Smooth muscle cell (in vitro differentiated cells): Measurements from ENCODE around the gene SELENOS. TPM values are rescaled to one million over a fixed set of nuclear protein-coding genes. Genes with fewer than 3 reads are reported as not detected.

Source experiments
- DNase-seq: peaks from one replicate; lab custom pipeline; 2025; ENCODE audit not compliant: unreplicated experiment; lab: John Stamatoyannopoulos, UW
- H2AFZ ChIP-seq: fragments of 200-600 bp; sonication (generic); 2 replicates; pipeline ENCODE4 v1.6.0; 2016; ENCODE audit warnings: antibody characterized with exemption, low read depth, mild to moderate bottlenecking
- H3F3A ChIP-seq: fragments of 200-600 bp; sonication (generic); 2 replicates; pipeline ENCODE4 v1.6.0; 2017; ENCODE audit warnings: antibody characterized with exemption, low read depth
- H3K27ac ChIP-seq: fragments of 200-600 bp; sonication (generic); 2 replicates; pipeline ENCODE4 v1.5.1; 2016; ENCODE audit warnings: low read depth, mild to moderate bottlenecking
- H3K27me3 ChIP-seq: fragments of 200-600 bp; sonication (generic); 2 replicates; pipeline ENCODE4 v1.6.1; 2016; ENCODE audit warnings: low read depth, mild to moderate bottlenecking
- H3K36me3 ChIP-seq: fragments of 200-600 bp; sonication (generic); 2 replicates; pipeline ENCODE4 v1.5.1; 2016; ENCODE audit warnings: low read depth
- H3K4me1 ChIP-seq: fragments of 200-600 bp; sonication (generic); 2 replicates; pipeline ENCODE4 v1.5.1; 2016; ENCODE audit warnings: low read depth
- H3K4me2 ChIP-seq: fragments of 200-600 bp; sonication (generic); 2 replicates; pipeline ENCODE4 v1.6.0; 2016; ENCODE audit warnings: mild to moderate bottlenecking
- H3K4me3 ChIP-seq: fragments of 200-600 bp; sonication (generic); 2 replicates; pipeline ENCODE4 v1.5.1; 2016; ENCODE audit warnings: mild to moderate bottlenecking
- H3K79me2 ChIP-seq: fragments of 200-600 bp; sonication (generic); 2 replicates; pipeline ENCODE4 v1.6.0; 2016; ENCODE audit warnings: low read depth, mild to moderate bottlenecking
- H3K9ac ChIP-seq: fragments of 200-600 bp; sonication (generic); 2 replicates; pipeline ENCODE4 v1.6.0; 2016; ENCODE audit warnings: low read depth
- H3K9me3 ChIP-seq: fragments of 200-600 bp; sonication (generic); replicated peaks from 2 replicates; pipeline ENCODE4 v1.5.1; 2016; ENCODE audit warnings: low read depth
- H4K20me1 ChIP-seq: fragments of 200-600 bp; sonication (generic); 2 replicates; pipeline ENCODE4 v1.6.0; 2016; ENCODE audit warnings: low read depth
- CTCF ChIP-seq: fragments of 200-600 bp; sonication (generic); IDR thresholded peaks from 2 replicates; pipeline ENCODE4 v1.5.1; 2017; ENCODE audit warnings: borderline replicate concordance, mild to moderate bottlenecking, antibody characterized with exemption; ENCODE audit not compliant: insufficient read depth, poor library complexity, severe bottlenecking
- WGBS: methylation state at CpG from one replicate; pipeline ENCODE4 v1.1.7; 2016; ENCODE audit warnings: low lambda C conversion rate; 5-methylcytosine and 5-hydroxymethylcytosine counted together
- polyA plus RNA-seq: library from polyadenylated mRNA; unstranded; fragments of >200 nt; fragmentation: Nextera tagmentation; extraction: Ambion mirVana; gene quantifications from 2 replicates; pipeline ENCODE4 v1.2.1, GENCODE V29; 2016
- total RNA-seq: library from RNA; depleted of rRNA; stranded (reverse); fragments of >200 nt; gene quantifications from 2 replicates; pipeline ENCODE4 v1.2.3, GENCODE V29; 2014

Gene SELENOS
- total and polyA plus RNA-seq, 2 experiments from 2014 or later, result 108 to 130 TPM

- H3K36me3 ChIP-seq, result no peaks in the 10 kb centered on the region
- H3K4me3 ChIP-seq, result peak overlapping the region; percentile 82
- H3K4me1 ChIP-seq, result peaks cover 19% of the 10 kb centered on the region
- H3K79me2 ChIP-seq, result peaks cover 42% of the 10 kb centered on the region
- no peaks in the 10 kb centered on the region for H3K9me3 ChIP-seq
- WGBS, result 9% methylated on average over 20 of the region's 20 CpGs
- H3K4me2 ChIP-seq, result peak overlapping the region; percentile 93
- peak overlapping the region; percentile 94 for H2AFZ ChIP-seq
- no peak for TF ChIP-seq CTCF
- DNase-seq, result no peak
- peak overlapping the region; percentile 87 for H3K9ac ChIP-seq
- H4K20me1 ChIP-seq, result peaks cover 36% of the 10 kb centered on the region
- H3K27me3 ChIP-seq, result no peaks in the 10 kb centered on the region
- peak overlapping the region; percentile 85 for H3K27ac ChIP-seq
- no peaks in the 10 kb centered on the region for H3F3A ChIP-seq
These were observed 18.4 kb upstream of the SELENOS start for GRCh38 chr15:101295607-101296161.

GRCh38 chr15:101294731-101295606 is 17.7 kb upstream of the SELENOS start, which contains the start of gene SNRPA1:
TSS of gene SNRPA1 (minus strand) at chr15:101295248. CDS start at chr15:101295178, 70 bp downstream.
- Histone ChIP-seq H3K4me1 (peaks cover 19% of the 10 kb centered on the region), H3K9me3 (no peaks in the 10 kb centered on the region), H2AFZ (peak within 1 kb of the TSS; percentile 94), H3F3A (no peaks in the 10 kb centered on the region), H4K20me1 (peaks cover 44% of the 10 kb centered on the region), H3K4me2 (peak within 1 kb of the TSS; percentile 93), H3K9ac (peak within 1 kb of the TSS; percentile 87), H3K36me3 (peaks cover 3% of the 10 kb centered on the region), H3K27me3 (no peaks in the 10 kb centered on the region), H3K27ac (peak within 1 kb of the TSS; percentile 85), H3K4me3 (peak within 1 kb of the TSS; percentile 82), H3K79me2 (peaks cover 49% of the 10 kb centered on the region)
- 1% methylated on average over 87 of the region's 87 CpGs for WGBS
- TF ChIP-seq CTCF, result no peak
- peak; percentile 93 for DNase-seq

- Histone ChIP-seq H3K9ac (peak overlapping the region; percentile 87), H3K9me3 (no peaks in the 10 kb centered on the region), H3K4me2 (peak overlapping the region; percentile 93), H3K27ac (no peak overlapping the region), H3K36me3 (peaks cover 3% of the 10 kb centered on the region), H3F3A (no peaks in the 10 kb centered on the region), H3K27me3 (no peaks in the 10 kb centered on the region), H3K79me2 (peaks cover 66% of the 10 kb centered on the region), H2AFZ (no peak overlapping the region), H3K4me3 (peak overlapping the region; percentile 82), H4K20me1 (peaks cover 61% of the 10 kb centered on the region), H3K4me1 (peaks cover 19% of the 10 kb centered on the region)
- DNase-seq, result no peak
- WGBS, result 85% methylated on average over 10 of the region's 10 CpGs
- TF ChIP-seq CTCF, result no peak
These were observed 15.8 kb upstream of the SELENOS start for GRCh38 chr15:101293122-101293521.
